Head of caudate nucleus (tissue), 42 donors: ENCODE data around the gene ZNF384.

Source experiments
- DNase-seq, 42 donors: peaks; one replicate each; pipeline versions ENCODE4 v3.0.0 to v3.0.0-alpha.2; 2020 to 2021; ENCODE audit warnings: mixed read lengths in 7 of 42
- intact Hi-C: fragments of 100-400 bp; cut with DNase I; formaldehyde crosslinking; loops from one replicate; pipeline ENCODE4 v1.15.0; 2022

Gene ZNF384

DNA sequence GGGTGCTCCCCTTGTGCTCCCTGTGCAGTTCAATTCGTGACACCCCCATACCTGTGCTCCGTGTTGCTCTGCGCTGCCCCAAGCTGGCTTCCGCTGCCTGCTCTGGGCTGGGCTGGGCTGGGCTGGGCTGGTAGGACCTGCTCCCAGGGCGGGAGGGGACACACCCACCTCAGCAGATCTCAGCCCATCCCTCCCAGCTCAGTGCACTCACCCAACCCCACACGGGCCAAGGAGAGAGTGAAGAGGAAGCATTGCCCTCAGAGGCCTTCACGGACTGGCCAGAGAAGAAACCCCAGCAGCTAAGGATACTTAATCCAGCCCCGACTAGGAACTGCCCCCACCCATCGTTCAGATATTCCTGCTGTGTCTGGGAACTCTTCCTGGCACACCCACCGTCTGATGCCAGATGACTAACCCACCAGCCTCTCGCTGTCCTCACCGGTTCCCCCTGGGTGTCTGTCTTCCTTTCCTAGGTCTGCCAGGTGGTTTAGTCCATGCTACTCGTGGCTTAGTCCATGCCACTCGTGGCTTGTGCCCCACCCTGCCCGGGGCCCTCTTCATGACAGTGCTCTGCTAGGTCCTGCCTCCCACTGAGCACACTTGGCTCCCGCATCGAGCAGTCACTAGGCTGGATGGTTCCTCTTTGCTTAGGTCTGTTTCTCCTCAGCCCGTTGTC lies 53.2 kb downstream of the ZNF384 start, which contains the start of gene LPAR5:
Gene LPAR5, minus strand, starts transcription at position 104 of the 676 bp plus-strand sequence. CDS start 14,711 bp downstream, outside the sequence.
- intact Hi-C loops, result no loop called here
- DNase-seq, result peak in 13 of 42 donors; percentile 23 to 62 (median 37)

DNA sequence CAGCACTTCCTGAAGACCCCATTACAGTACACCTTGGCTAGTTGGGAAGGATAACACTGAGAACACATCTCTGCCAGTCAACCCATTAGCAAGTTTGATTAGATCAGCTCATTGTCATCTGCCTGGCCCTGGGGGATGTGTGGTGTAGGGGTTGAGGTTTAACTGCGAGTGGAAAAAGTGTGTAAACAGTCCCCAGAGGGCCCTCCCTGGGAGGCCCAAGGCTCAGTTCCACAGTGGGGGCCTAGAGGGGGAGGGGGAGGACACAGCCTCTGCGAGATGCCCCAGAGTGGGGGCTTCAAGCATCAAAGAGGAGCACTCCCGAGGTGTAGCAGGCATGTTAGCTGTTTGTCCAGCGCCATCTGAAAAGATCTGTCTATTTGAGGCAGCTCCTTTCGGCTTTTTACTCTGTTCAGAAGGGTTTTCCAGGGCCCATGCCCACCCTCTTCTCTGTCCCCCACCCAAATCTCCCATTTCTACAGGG lies 53.8 kb downstream of the ZNF384 start:
- intact Hi-C loops, result no loop called here
- no peak for DNase-seq

DNA sequence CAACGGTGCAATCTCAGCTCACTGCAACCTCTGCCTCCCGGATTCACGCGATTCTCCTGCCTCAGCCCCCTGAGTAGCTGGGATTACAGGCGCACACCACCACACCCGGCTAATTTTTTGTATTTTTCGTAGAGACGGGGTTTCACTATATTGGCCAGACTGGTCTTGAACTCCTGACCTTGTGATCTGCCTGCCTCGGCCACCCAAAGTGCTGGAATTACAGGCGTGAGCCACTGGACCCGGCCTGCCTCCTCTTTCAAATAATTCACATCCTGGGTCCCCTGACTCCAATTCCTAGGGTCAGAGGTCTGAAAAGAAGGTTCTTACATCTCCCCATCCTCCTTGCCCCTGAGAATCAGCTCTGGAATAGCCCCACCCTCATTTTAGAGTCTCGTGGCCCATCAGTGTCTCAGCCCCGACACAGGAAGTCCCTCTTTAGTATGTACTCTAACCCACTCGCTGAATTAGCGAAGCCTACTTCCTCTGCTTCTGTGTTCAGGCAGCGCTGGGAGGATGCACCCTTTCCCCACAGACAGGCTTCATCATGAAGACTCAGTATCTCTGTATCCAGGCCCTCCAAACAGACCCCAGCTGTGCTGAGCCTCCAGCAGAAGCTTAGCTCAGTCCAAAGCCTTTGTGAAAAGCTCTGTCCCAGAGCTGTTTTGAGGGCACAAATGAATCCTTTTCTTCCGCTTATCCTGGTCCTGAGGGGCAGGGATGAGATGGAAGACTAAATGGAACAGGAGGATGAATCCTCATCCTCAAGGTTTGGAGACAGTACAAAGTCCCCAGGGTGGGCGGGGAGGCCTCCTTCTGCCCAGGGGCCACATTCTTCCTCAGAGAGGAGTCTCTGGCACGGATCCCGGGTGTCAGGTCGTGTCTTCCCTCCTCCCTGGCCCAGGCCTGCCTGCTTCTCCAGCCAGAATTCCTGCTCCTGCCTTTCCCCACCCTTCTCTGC lies 56.9 kb downstream of the ZNF384 start:
- DNase-seq, result peak in 13 of 42 donors; percentile 26 to 68 (median 46)
- intact Hi-C loops, result no loop called here

DNA sequence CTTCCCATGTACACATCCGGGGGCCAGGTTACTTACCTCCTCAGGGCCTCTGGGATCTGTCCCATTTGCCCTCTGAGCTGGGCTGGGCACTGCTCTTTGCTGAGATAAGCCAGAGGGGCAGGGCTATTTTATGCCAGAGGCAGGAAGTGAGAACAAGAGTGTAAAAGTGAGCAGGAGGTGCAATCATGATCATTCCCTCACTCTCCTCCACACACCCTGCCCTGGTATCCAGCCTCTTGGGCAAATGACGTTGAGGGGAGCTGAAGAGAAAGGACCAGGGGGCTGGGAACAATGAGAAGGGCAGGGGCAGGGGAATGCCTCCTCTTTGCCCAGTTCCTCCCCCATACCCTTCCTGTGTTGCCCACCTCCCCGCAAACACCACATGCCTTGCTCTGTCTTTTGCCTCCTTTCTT lies 57.6 kb downstream of the ZNF384 start:
- DNase-seq, result no peak
- intact Hi-C loops, result no loop called here

DNA sequence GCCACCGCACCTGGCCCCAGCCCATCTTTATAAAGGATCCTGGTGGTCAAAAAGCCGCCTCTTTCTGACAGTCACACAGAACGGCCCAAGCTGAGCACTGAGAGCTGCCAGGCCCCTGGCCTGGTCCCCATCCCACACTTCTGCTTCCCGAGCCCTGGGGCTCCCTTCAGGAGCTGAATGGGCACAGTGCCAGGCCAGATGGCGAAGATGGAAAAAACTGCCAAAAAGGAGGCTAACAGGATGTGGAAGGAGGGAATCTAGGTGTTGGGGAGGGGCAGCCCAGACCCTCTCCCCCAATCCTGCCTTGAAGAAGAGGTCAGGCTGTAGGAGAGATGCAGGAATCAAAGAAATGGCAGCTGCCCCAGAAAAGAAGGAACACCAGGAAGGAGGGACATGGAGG lies 58.4 kb downstream of the ZNF384 start:
- no peak for DNase-seq
- intact Hi-C loops, result no loop called here

DNA sequence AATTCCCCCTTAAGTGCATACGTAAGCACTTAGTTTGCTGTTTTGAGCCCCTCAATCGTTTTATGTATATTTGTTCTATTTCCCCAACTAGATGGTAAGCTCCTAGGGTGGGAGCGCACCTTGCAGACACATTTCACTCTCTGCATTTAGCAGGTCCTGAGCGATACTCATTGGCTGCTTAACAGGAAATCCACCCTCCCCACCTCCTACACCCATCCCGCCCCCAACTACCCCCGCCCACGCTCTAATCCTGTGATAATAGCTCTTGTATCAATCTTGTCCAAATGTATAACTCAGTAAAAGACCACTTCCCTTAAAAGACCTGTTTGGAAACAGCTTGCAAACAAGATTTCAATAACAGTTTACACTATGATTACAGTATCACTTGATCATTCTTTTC lies 61.6 kb downstream of the ZNF384 start:
- intact Hi-C loops, result no loop called here
- peak in 7 of 42 donors; percentile 26 to 65 (median 50) for DNase-seq

DNA sequence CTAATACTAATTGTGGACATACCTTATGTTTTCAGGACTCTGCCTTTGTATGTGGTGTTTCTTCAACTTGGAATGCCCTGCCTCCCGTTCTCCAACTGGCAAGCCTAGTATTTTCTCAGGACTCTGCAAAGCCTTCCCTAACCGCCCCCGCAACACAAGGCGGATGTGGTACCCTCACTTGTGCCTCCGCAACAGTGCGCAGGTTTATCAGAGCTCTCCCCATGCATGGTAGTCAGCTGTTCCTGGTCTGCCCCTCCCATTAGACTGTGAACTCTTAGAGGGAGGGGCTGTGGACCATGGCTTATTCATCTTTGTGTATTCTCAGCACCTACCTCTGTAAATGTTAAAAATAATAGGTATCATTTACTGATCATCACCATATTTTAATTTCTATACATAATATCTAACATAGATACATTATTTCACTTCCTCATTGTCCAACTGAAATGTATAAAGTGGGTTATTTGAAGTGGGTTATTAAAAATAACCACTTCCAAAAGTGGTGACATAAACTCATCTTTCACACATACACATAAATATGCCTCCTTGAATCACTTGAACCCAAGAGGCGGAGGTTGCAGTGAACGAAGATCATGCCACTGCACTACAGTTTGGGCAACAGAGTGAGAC lies 62.4 kb downstream of the ZNF384 start:
- DNase-seq, result no peak
- intact Hi-C loops, result no loop called here

DNA sequence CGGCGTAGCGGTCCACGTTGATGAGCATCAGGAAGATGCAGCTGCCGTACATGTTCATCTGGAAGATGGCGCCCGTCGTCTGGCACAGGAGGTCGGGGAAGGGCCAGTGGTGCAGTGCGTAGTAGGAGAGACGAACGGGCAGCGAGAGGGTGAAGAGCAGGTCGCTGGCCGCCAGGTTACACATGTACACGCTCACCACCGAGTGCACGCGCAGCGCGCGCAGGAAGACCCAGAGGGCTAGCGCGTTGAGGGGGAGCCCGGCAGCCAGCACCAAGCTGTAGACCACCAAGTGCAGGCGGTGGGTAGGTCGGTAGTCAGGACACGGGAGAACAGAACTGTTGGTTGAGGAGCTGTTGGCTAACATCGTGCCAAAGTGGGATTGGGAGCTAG lies 68.3 kb downstream of the ZNF384 start:
- intact Hi-C loops, result no loop called here

DNA sequence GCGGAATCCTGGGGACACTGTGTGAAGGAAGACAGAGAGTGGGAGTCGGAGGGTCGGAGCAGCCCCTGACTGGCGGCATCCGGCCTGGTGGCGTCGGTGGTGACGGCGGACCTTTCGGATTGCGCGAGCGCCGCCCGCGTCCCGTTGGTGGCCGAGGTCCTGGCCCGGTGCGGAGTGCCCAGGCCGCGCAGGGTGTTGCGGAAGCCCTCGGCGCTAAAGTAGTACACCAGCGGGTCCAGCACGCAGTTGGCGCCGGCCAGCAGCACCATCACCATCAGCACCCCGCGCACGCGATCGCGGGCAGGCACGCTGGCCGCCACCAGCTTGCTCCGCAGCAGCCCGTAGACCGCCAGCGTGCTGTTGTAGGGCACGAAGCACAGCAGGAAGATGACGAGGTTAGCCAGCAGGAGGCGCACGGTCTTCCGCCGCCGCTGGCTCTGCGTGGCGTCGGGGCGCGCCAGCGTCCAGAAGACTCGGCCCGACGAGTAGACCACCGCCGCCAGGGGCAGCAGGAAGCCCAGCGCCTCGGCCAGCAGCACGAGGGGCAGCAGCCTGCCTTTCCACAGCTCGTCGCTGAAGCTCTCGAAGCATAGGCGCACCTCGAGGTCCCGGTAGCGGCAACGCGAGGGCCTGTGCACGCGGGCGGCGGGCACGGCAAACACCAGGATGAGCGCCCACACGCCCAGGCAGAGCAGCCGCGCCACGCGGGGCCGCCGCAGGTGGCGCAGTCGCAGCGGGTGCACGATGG lies 68.9 kb downstream of the ZNF384 start:
- DNase-seq, result peak in 9 of 42 donors; percentile 20 to 61 (median 46)
- intact Hi-C loops, result no loop called here

More for the DNA sequence above, 68.3 kb downstream of the ZNF384 start:
- DNase-seq, result no peak

DNA sequence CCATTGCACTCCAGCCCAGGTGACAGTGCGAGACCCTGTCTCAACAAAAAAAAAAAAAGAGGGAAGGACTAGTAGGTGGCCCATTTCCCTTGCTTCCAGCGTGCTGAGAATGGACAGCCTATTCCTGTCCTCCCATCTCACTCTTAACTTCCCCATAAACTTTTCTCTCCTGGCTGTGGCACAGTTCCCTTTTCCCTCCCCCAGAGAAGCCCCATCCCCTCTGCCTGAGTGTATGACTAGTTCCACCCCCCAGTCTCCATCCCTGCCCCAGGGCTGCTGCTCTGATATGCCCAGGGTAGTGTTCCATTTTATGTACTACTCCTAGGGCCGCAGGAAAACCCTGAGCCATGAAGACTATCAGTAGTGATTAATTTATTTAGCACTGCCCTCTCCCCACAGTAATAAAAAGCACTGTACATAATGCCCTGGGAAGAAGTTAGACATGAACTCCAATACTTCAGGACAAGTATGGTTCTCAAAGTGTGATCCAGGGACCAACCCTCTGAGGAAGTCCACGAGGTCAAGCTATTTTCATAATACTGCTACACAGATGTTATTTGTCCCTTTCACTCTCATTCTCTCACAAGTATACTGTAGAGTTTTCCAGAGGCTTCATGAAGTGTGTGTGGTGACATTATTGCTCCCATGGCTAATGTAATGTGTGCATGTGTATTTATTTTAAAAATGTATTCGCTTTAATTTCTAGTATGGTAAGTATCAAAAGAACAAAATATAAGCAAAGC lies 70.5 kb downstream of the ZNF384 start:
- intact Hi-C loops, result loop anchor here (5.0 kb wide), 1 partner anchor 44 kb away; the partner anchor contains the start of gene ING4
- no peak for DNase-seq
